ENCODE measurements around the gene ADIPOQ. TPM values are rescaled to one million over a fixed set of nuclear protein-coding genes. Genes with fewer than 3 reads are reported as not detected.

Gene ADIPOQ
- not detected in 5 replicates for total RNA-seq (2022; extraction: Qiagen RNA extraction; ENCODE audit: low read depth)

GRCh38 chr3:186842426-186843038, at the start of gene ADIPOQ:
ADIPOQ (plus strand) TSS chr3:186842710; CDS start chr3:186853059, 10,349 bp downstream.

DNA sequence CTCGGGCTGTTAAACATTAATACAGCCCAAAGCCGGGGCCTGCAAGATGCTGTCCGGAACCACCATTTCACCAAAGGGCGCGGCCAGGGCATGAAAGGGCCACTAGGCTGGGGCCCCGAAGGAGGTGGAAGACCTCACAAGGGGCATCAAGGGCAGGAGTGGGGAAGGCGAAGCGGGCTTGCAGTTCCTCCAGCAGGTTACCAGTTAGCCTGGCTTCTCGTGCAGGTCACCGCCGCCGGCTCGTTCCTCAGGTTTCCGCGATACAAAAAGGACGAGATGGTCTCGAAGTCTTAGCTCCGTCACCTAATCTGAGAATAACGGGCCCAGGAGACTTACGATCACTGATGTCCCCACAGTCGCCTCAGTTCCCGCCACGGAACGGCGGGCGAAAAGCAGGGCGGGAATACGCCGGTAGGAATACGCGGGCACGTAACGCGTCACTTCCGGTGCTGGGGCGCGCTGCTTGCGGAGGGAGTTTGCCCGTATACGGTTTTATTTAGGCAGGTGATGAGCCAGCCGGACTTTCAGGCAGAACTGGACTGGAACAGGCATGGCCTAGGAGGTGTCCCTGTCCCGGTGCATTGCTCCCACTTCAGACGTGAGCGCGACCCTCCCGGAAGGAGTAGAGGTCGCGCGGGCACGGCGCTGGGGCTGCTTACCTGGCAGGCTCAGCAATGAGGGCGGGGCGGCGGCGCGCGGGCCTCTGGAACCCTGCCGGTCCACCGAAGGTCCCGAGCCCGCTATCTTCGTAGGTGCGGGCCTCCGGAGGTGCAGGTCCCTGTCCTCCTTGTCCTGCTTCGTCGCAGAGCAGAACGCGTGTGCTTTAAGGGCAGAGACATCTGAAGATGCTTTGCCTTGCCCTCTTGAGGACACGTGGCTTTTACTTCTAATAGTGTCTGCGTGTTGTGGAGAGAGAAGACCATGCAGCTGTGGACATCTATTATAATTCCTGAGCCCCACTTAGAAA, 36.1 kb upstream of the ADIPOQ start, which contains the start of gene RFC4:
Gene RFC4 (minus strand): TSS at position 394 of the 967 bp plus-strand sequence. CDS start 1,769 bp downstream, outside the sequence.

Other genes with a start within 250 kb of the ADIPOQ start
- 0.09 to 0.12 TPM (median 0.11 TPM) in 3 of 5 replicates, not detected in the others for gene AHSG, start 229.7 kb upstream of the ADIPOQ start, total RNA-seq (2022; extraction: Qiagen RNA extraction; ENCODE audit: low read depth)
- gene FETUB, start 202.3 kb upstream of the ADIPOQ start, total RNA-seq (2022; extraction: Qiagen RNA extraction; ENCODE audit: low read depth), result 0.05 to 0.13 TPM in 2 of 5 replicates, not detected in the others
- gene HRG, start 176.7 kb upstream of the ADIPOQ start, total RNA-seq (2022; extraction: Qiagen RNA extraction; ENCODE audit: low read depth), result 0.02 TPM in 1 of 5 replicates, not detected in the others
- not detected in 5 replicates for gene KNG1, start 125.4 kb upstream of the ADIPOQ start, total RNA-seq (2022; extraction: Qiagen RNA extraction; ENCODE audit: low read depth)
- 133 to 149 TPM (median 136 TPM) in 5 replicates for gene EIF4A2, start 59.1 kb upstream of the ADIPOQ start, total RNA-seq (2022; extraction: Qiagen RNA extraction; ENCODE audit: low read depth)
- 44.1 to 73.6 TPM (median 48.1 TPM) in 5 replicates for gene RFC4, start 36.2 kb upstream of the ADIPOQ start, total RNA-seq (2022; extraction: Qiagen RNA extraction; ENCODE audit: low read depth)
- gene ST6GAL1, start 87.8 kb downstream of the ADIPOQ start, total RNA-seq (2022; extraction: Qiagen RNA extraction; ENCODE audit: low read depth), result 2.3 to 4.1 TPM (median 3.4 TPM) in 5 replicates